ENCODE measurements around the gene CLEC16A. TPM values are rescaled to one million over a fixed set of nuclear protein-coding genes. Genes with fewer than 3 reads are reported as not detected.

CLEC16A gene
- total and polyA plus RNA-seq, 9 of the 15 experiments (the other 6 are each of a cell fraction or from before 2014, with no cell fraction given): 1.00 to 22.3 (median 10.0) TPM

- Histone ChIP-seq H3K27ac (ENCODE audit: extremely low read depth, low read depth, low read length) (no peak overlapping the region), H4K20me1 (replicated peaks; ENCODE audit: control insufficient read depth, insufficient read depth, low read length) (peaks cover 8% of the 10 kb centered on the region; the same call in 1 of the 2 replicates), H3K9me1 (ENCODE audit: control insufficient read depth, insufficient read depth, low read length) (no peaks in the 10 kb centered on the region), H3K9ac (ENCODE audit: insufficient read depth in 1 of 2, low read depth in 2 of 2, low read length in 2 of 2) (no peak overlapping the region; a peak in 1 of 4 replicates), H2AFZ (ENCODE audit: low read depth, low read length) (no peak overlapping the region), H3K36me3 (ENCODE audit: control insufficient read depth, insufficient read depth, low read length) (peaks cover 51% of the 10 kb centered on the region), H3K4me3 (no peak overlapping the region), H3K4me2 (ENCODE audit: insufficient read depth, low read length) (no peak overlapping the region), H3K4me1 (replicated peaks in 1 of 2; ENCODE audit: control insufficient read depth in 2 of 2, insufficient read depth in 2 of 2, low read length in 2 of 2) (peaks cover 29 to 33% of the 10 kb centered on the region in 2 experiments), H3K9me3 (replicated peaks; ENCODE audit: control insufficient read depth, insufficient read depth, low read depth, low read length) (no peaks in the 10 kb centered on the region), H3K79me2 (ENCODE audit: control insufficient read depth, insufficient read depth, low read length) (peaks cover 3% of the 10 kb centered on the region; the same call in 2 of the 3 replicates), H3K27me3 (ENCODE audit: control insufficient read depth in 2 of 2, insufficient read depth in 2 of 2, low read length in 2 of 2) (no peaks in the 10 kb centered on the region)
- CTCF ChIA-PET (ENCODE audit: low intra/inter-chr PET ratio): no interaction called here
- no peak for ATAC-seq
- WGBS (ENCODE audit: insufficient coverage, low coverage, missing lambda C conversion rate): 86% methylated on average over 5 of the region's 5 CpGs
- in situ Hi-C loops (cut with MboI): loop anchor here (5.0 to 25.0 kb wide), 3 partner anchors 394 to 694 kb away; partner anchors contain the start of gene SNN
- POLR2A ChIA-PET: interaction anchor here (0.6 to 1.0 kb wide), 3 partner anchors 9 to 1099 kb away, joined by 3 read pairs; partner anchors contain the start of gene SOCS1
- DNase-seq (ENCODE audit: extremely low read depth in 1 of 4, low spot score in 3 of 4): no peak
- FAIRE-seq: no peak
- intact Hi-C loops (cut with micrococcal nuclease): no loop called here
- BruUV-seq (replicated peaks): no TSS peak
- TF ChIP-seq ZNF431 (CRISPR knock-in tag; IDR thresholded peaks at IDR 0.05) (no peak), ZNF318 (IDR thresholded peaks at IDR 0.05; ENCODE audit: borderline replicate concordance in 1 of 2, low read depth in 1 of 2) (no peak), DMBX1 (CRISPR knock-in tag; IDR thresholded peaks at IDR 0.05; ENCODE audit: borderline replicate concordance) (no peak), ZEB2 (IDR thresholded peaks at IDR 0.05) (no peak), ZNF280A (IDR thresholded peaks at IDR 0.05; ENCODE audit: low read depth, partially characterized antibody) (no peak), TRIM25 (IDR thresholded peaks at IDR 0.05; ENCODE audit: borderline replicate concordance) (no peak), MIER1 (IDR thresholded peaks at IDR 0.05; ENCODE audit: low read depth) (no peak)
- TF ChIP-seq, protein P1, sequence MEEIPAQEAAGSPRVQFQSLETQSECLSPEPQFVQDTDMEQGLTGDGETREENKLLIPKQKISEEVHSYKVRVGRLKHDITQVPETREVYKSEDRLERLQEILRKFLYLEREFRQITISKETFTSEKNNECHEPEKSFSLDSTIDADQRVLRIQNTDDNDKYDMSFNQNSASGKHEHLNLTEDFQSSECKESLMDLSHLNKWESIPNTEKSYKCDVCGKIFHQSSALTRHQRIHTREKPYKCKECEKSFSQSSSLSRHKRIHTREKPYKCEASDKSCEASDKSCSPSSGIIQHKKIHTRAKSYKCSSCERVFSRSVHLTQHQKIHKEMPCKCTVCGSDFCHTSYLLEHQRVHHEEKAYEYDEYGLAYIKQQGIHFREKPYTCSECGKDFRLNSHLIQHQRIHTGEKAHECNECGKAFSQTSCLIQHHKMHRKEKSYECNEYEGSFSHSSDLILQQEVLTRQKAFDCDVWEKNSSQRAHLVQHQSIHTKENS (CRISPR knock-in tag; IDR thresholded peaks at IDR 0.05): no peak
These were observed 23.6 kb downstream of the CLEC16A start for GRCh38 chr16:10967986-10968385.

All from K562 (cell line).